Measurements from ENCODE around the gene TASP1. TPM values are rescaled to one million over a fixed set of nuclear protein-coding genes. Genes with fewer than 3 reads are reported as not detected.

Gene TASP1
- total and polyA plus RNA-seq, 2 donors (not counting 3 experiments of a cell fraction or from before 2014, with no cell fraction given) = 3.5 to 8.9 TPM

DNA sequence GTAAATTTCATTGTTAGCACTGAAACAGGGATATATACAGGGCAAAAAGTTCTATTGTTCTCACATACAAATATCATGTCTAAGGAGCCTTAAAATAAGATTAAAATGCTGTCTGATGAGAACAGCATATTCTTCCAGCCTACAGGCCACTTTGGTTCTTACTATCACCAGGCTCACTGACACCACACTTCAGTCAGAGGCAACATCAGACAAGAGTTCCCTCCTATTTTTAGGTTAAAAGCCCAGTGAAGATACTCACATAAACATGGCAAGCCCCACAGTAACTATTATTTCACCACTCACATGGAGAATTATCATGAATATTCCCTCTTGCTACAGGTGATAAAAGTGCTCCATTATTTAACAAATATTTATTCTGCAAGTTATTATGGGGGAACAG lies 241.9 kb downstream of the TASP1 start:
- no peak for TF ChIP-seq POLR2A (IDR thresholded peaks at IDR 0.05; ENCODE audit: low read depth, low read length)
- no peak for TF ChIP-seq FOS (IDR thresholded peaks at IDR 0.05; ENCODE audit: borderline replicate concordance, insufficient read depth, low read length)
- TF ChIP-seq MAX (IDR thresholded peaks at IDR 0.05; ENCODE audit: insufficient read depth, insufficient read length) = no peak
- no peak for TF ChIP-seq JUN (IDR thresholded peaks at IDR 0.05; ENCODE audit: borderline replicate concordance, insufficient read depth, insufficient read length, low read depth)
- TF ChIP-seq POLR2AphosphoS5 (IDR thresholded peaks at IDR 0.05; ENCODE audit: insufficient read depth, low read depth, low read length) = no peak
- TF ChIP-seq, protein P1, sequence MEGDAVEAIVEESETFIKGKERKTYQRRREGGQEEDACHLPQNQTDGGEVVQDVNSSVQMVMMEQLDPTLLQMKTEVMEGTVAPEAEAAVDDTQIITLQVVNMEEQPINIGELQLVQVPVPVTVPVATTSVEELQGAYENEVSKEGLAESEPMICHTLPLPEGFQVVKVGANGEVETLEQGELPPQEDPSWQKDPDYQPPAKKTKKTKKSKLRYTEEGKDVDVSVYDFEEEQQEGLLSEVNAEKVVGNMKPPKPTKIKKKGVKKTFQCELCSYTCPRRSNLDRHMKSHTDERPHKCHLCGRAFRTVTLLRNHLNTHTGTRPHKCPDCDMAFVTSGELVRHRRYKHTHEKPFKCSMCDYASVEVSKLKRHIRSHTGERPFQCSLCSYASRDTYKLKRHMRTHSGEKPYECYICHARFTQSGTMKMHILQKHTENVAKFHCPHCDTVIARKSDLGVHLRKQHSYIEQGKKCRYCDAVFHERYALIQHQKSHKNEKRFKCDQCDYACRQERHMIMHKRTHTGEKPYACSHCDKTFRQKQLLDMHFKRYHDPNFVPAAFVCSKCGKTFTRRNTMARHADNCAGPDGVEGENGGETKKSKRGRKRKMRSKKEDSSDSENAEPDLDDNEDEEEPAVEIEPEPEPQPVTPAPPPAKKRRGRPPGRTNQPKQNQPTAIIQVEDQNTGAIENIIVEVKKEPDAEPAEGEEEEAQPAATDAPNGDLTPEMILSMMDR (IDR thresholded peaks at IDR 0.05; ENCODE audit: extremely low read depth in 1 of 2, insufficient read depth in 1 of 2, low read depth in 1 of 2, low read length in 2 of 2) = no peak
- TF ChIP-seq EZH2 (IDR thresholded peaks at IDR 0.05; ENCODE audit: borderline replicate concordance, low read depth, low read length, severe bottlenecking) = no peak
- no peak for TF ChIP-seq GATA2 (IDR thresholded peaks at IDR 0.05; ENCODE audit: insufficient read depth, insufficient read length, low read depth, low read length)
- TF ChIP-seq MYC (IDR thresholded peaks at IDR 0.05; ENCODE audit: low read depth, low read length) = no peak
- Histone ChIP-seq H3K36me3 (ENCODE audit: control insufficient read depth in 2 of 2, extremely low read depth in 1 of 2, insufficient read depth in 2 of 2, low read length in 2 of 2) (no peaks in the 10 kb centered on the region), H3K79me2 (ENCODE audit: control insufficient read depth, insufficient read depth, low read length) (no peaks in the 10 kb centered on the region), H2AFZ (ENCODE audit: low read depth, low read length) (no peak overlapping the region), H3K4me2 (ENCODE audit: insufficient read depth, low read length) (no peak overlapping the region), H3K4me3 (replicated peaks in 1 of 3; ENCODE audit: insufficient read depth in 1 of 3, low read depth in 1 of 3, low read length in 3 of 3) (no peak overlapping the region), H3K9me3 (replicated peaks; ENCODE audit: control insufficient read depth, insufficient read depth, low read length) (no peaks in the 10 kb centered on the region), H3K9me1 (replicated peaks; ENCODE audit: control insufficient read depth, extremely low read depth, insufficient read depth, low read length) (no peaks in the 10 kb centered on the region), H3K27me3 (ENCODE audit: control insufficient read depth in 2 of 2, insufficient read depth in 2 of 2, low read length in 2 of 2) (no peaks in the 10 kb centered on the region), H3K9ac (replicated peaks; ENCODE audit: extremely low read depth, insufficient read depth, low read length) (no peak overlapping the region), H4K20me1 (replicated peaks; ENCODE audit: control insufficient read depth, extremely low read depth, insufficient read depth, low read length) (no peaks in the 10 kb centered on the region), H3K4me1 (ENCODE audit: control insufficient read depth, extremely low read depth, insufficient read depth, low read length) (peaks cover 4% of the 10 kb centered on the region), H3K27ac (ENCODE audit: insufficient read depth, low read depth, low read length) (no peak overlapping the region)
- FAIRE-seq (no peak), DNase-seq (ENCODE audit: low read depth, low spot score) (no peak)
- CTCF ChIA-PET = no interaction called here
- intact Hi-C loops (cut with micrococcal nuclease) = no loop called here
- POLR2A ChIA-PET = no interaction called here
- dilution Hi-C loops (cut with MboI; ENCODE audit: extremely low pct_ligation_motif_present, low sequenced_read_pairs) = no loop called here
- no TSS peak for BruUV-seq (replicated peaks)

Measured in endothelial cell of umbilical vein (primary cell).